Colonic mucosa (tissue), 4 donors: ENCODE data around the gene CERS4. TPM values are rescaled to one million over a fixed set of nuclear protein-coding genes. Genes with fewer than 3 reads are reported as not detected.

Source experiments
- DNase-seq: peaks from one replicate; pipeline ENCODE4 v3.0.0-alpha.2; 2020
- H3K27ac ChIP-seq: fragments of 200-600 bp; one replicate; pipeline ENCODE4 v1.8.0; 2021
- H3K27me3 ChIP-seq: fragments of 200-600 bp; one replicate; pipeline ENCODE4 v1.8.0; 2021
- H3K36me3 ChIP-seq: fragments of 200-600 bp; one replicate; pipeline ENCODE4 v1.8.0; 2021
- H3K4me1 ChIP-seq: fragments of 200-600 bp; one replicate; pipeline ENCODE4 v1.8.0; 2021; ENCODE audit warnings: mild to moderate bottlenecking
- H3K4me3 ChIP-seq: fragments of 200-600 bp; one replicate; pipeline ENCODE4 v1.8.0; 2021
- H3K9ac ChIP-seq, 2 donors: one replicate each; pipeline ENCODE4 v1.7.0; 2013; ENCODE audit warnings: control low read depth in 2 of 2, low read depth in 2 of 2, low read length in 2 of 2
- H3K9me3 ChIP-seq: fragments of 200-600 bp; one replicate; pipeline ENCODE4 v1.8.0; 2021
- CTCF ChIP-seq: fragments of 200-600 bp; IDR thresholded peaks from one replicate; pipeline ENCODE4 v1.8.0; 2022; ENCODE audit warnings: antibody characterized with exemption, mild to moderate bottlenecking
- intact Hi-C: fragments of 100-400 bp; cut with DNase I; formaldehyde crosslinking; loops from one replicate; pipeline ENCODE4 v1.14.1; 2022
- total RNA-seq, 2 donors: library from RNA; stranded (reverse); fragmentation: NEBNext Ultra II Directional in 1 of 2; extraction: Animal tissue kit (Norgen Biotek cat#: 25700) in 1 of 2; gene quantifications; one replicate each; pipeline ENCODE4 v1.2.1, GENCODE V29; 2021
- donor health status: healthy.
- donor health status: DM: no; HTN: no; CAD: no.
- donor health status: DM: no; HTN: no; CAD: no.

CERS4 gene
- total RNA-seq, 2 donors from 2014 or later: 2.9 to 5.3 TPM

DNA sequence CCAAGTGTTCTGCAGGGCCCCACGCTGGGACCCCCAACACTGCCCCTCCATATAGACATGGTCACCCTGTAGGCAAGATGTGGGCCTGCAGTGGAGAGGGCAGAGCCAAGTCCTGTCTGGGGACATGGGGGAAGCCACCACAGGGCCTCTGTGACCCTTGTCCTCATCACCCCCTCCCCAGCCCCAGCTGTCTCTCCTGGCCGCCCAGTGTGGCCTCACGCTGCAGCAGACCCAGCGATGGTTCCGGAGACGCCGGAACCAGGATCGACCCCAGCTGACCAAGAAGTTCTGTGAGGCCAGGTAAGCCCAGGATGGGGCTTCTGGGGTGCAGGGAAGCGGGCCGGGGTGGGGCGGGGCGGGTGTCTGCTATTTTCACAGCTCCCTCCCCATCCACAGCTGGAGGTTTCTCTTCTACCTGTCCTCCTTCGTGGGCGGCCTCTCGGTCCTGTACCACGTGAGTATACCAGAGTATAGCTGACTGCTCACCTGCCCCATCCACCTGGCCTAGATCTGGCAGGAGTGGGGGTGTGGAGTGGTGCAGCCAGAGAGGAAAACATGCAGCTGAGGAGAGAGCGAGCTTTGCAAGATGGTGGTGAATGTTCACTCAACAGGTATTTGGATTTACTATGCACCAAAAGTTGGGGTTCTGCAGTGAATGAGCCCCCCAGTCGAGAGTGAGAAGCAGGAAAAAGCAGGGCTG is 46.4 kb downstream of the CERS4 start:
- intact Hi-C loops: no loop called here
- Histone ChIP-seq H3K36me3 (no peaks in the 10 kb centered on the region), H3K27ac (no peak overlapping the region), H3K4me3 (no peak overlapping the region), H3K9me3 (no peaks in the 10 kb centered on the region), H3K9ac (no peak overlapping the region), H3K27me3 (no peaks in the 10 kb centered on the region), H3K4me1 (no peaks in the 10 kb centered on the region)
- no peak for DNase-seq
- TF ChIP-seq CTCF: no peak

- DNase-seq: no peak
- Histone ChIP-seq H3K9ac (no peak overlapping the region), H3K36me3 (no peaks in the 10 kb centered on the region), H3K4me1 (no peaks in the 10 kb centered on the region), H3K27me3 (no peaks in the 10 kb centered on the region), H3K9me3 (no peaks in the 10 kb centered on the region), H3K4me3 (no peak overlapping the region), H3K27ac (no peak overlapping the region)
- no peak for TF ChIP-seq CTCF
- intact Hi-C loops: no loop called here
Observed at GRCh38 chr19:8256276-8257051, 47.3 kb downstream of the CERS4 start.

DNA sequence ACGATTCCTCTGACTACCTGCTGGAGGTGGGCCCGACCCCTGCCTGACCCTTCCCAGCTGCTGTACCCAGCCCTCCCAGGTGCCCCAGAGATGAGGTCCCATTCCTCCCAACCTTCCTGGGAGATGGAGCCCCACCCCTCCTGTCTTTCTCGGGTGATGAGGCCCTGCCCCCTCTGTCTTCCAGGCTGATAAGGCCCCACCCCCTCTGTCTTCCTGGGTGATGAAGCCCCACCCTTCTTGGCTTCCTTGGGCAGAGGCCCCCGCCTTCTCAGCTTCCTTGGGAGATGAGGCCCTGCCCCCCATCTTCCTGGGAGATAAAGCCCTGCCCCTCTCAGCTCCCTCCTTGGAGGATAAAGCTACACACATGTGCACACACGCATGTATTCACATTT is 47.9 kb downstream of the CERS4 start:
- Histone ChIP-seq H3K4me3 (no peak overlapping the region), H3K4me1 (no peaks in the 10 kb centered on the region), H3K27me3 (no peaks in the 10 kb centered on the region), H3K36me3 (no peaks in the 10 kb centered on the region), H3K9ac (no peak overlapping the region), H3K27ac (no peak overlapping the region), H3K9me3 (no peaks in the 10 kb centered on the region)
- DNase-seq: no peak
- no peak for TF ChIP-seq CTCF
- intact Hi-C loops: no loop called here

DNA sequence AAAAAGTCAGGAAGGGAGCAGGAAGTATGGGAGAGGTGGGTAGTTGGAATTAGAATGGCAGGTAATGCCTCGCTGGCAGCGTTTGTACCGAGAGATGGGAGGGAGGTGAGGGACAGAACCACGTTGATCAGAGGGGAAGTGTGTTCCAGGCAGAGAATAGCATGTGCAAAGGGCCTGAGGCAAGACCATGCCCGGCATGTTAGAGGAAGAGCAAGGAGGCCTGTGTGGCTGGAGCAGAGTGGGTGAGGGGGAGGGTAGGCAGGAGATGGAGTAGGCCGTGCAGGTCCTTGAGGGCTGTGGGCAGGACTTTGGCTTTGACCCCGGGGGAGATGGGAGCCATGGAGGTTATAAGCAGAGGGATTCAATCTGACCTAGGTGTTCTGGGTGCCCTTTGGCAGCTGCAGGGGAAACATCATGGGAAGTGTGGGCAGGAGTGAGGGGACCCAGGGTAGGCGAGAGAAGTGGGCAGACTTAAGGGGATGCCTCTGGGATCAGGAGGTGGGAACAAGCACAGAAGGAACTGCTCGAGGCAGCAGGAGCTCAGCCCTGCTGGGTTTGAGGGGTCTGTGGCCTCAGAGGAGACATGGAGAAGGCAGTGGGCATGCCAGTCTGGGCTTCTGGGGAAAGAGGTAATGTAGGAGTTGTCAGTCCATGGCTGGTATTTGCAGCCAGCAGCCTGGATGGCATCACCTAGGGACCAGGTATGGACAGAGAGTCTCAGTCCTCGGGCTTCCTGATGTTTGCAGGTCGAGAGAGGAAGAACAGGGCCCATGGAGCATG is 50.2 kb downstream of the CERS4 start:
- Histone ChIP-seq H3K36me3 (no peaks in the 10 kb centered on the region), H3K27me3 (no peaks in the 10 kb centered on the region), H3K9me3 (no peaks in the 10 kb centered on the region), H3K4me1 (no peaks in the 10 kb centered on the region), H3K9ac (no peak overlapping the region), H3K4me3 (no peak overlapping the region), H3K27ac (no peak overlapping the region)
- no peak for DNase-seq
- no peak for TF ChIP-seq CTCF
- intact Hi-C loops: no loop called here

- H3K27me3 ChIP-seq: no peaks in the 10 kb centered on the region
- no peak for TF ChIP-seq CTCF
- no peak overlapping the region for H3K27ac ChIP-seq
- no peak overlapping the region for H3K9ac ChIP-seq
- H3K4me1 ChIP-seq: no peaks in the 10 kb centered on the region
- no peaks in the 10 kb centered on the region for H3K36me3 ChIP-seq
- intact Hi-C loops: no loop called here
- H3K9me3 ChIP-seq: no peaks in the 10 kb centered on the region
- no peak overlapping the region for H3K4me3 ChIP-seq
- no peak for DNase-seq
Observed at GRCh38 chr19:8259922-8260247, 50.7 kb downstream of the CERS4 start.
